ENCODE data around the gene TSPAN5. TPM values are rescaled to one million over a fixed set of nuclear protein-coding genes. Genes with fewer than 3 reads are reported as not detected.

TSPAN5 gene
- polyA plus RNA-seq, 1 donor (not counting 4 experiments of a cell fraction or from before 2014, with no cell fraction given): 45.5 TPM

- no peak overlapping the region for H3K27ac ChIP-seq (ENCODE audit: control insufficient read depth, insufficient read depth, low read length)
- peaks cover 9% of the 10 kb centered on the region for H3K4me1 ChIP-seq (ENCODE audit: control insufficient read depth, extremely low read depth, insufficient read depth, low read length)
- H3K9me3 ChIP-seq (ENCODE audit: control insufficient read depth, low read depth, low read length): no peaks in the 10 kb centered on the region
- no peak for DNase-seq (ENCODE audit: low read depth, low spot score)
- no peaks in the 10 kb centered on the region for H3K36me3 ChIP-seq (ENCODE audit: control insufficient read depth in 2 of 2, extremely low read depth in 1 of 2, insufficient read depth in 2 of 2, low read length in 2 of 2)
- FAIRE-seq: no peak
- TF ChIP-seq CTCF (optimal IDR thresholded peaks at IDR 0.05 in 1 of 3, IDR thresholded peaks at IDR 0.05 in 1 of 3, conservative IDR thresholded peaks at IDR 0.05 in 1 of 3; ENCODE audit: extremely low read depth in 1 of 3, insufficient read depth in 2 of 3, low read length in 3 of 3) (no peak), EZH2 (IDR thresholded peaks at IDR 0.05; ENCODE audit: low read length) (no peak)
- no peaks in the 10 kb centered on the region for H4K20me1 ChIP-seq (ENCODE audit: control insufficient read depth, extremely low read depth, insufficient read depth, low read length)
- no peak overlapping the region for H3K4me3 ChIP-seq (ENCODE audit: control insufficient read depth in 2 of 3, extremely low read depth in 1 of 3, insufficient read depth in 2 of 3, low read depth in 1 of 3, low read length in 3 of 3)
- dilution Hi-C loops (cut with MboI; ENCODE audit: extremely low pct_ligation_motif_present, low sequenced_read_pairs): no loop called here
- H3K27me3 ChIP-seq (ENCODE audit: control insufficient read depth, extremely low read depth, insufficient read depth, low read length): no peaks in the 10 kb centered on the region
- H3K79me2 ChIP-seq (ENCODE audit: control insufficient read depth, insufficient read depth, low read length): peaks cover 83% of the 10 kb centered on the region
- H3K4me2 ChIP-seq (ENCODE audit: control insufficient read depth, extremely low read depth, insufficient read depth, low read depth, low read length): no peak overlapping the region
- no peaks in the 10 kb centered on the region for H3K9me1 ChIP-seq (ENCODE audit: control insufficient read depth, extremely low read depth, insufficient read depth, low read length)
- no peak overlapping the region for H3K9ac ChIP-seq (ENCODE audit: control insufficient read depth, extremely low read depth, insufficient read depth, low read length)
- no peak overlapping the region for H2AFZ ChIP-seq (ENCODE audit: control insufficient read depth, low read length)
Observed at GRCh38 chr4:98639108-98639507, 19.3 kb downstream of the TSPAN5 start.

- TF ChIP-seq EZH2 (IDR thresholded peaks at IDR 0.05; ENCODE audit: low read length) (no peak), CTCF (optimal IDR thresholded peaks at IDR 0.05 in 1 of 3, IDR thresholded peaks at IDR 0.05 in 1 of 3, conservative IDR thresholded peaks at IDR 0.05 in 1 of 3; ENCODE audit: extremely low read depth in 1 of 3, insufficient read depth in 2 of 3, low read length in 3 of 3) (no peak)
- DNase-seq (ENCODE audit: low read depth, low spot score) (no peak), FAIRE-seq (no peak)
- peaks cover 82% of the 10 kb centered on the region for H3K79me2 ChIP-seq (ENCODE audit: control insufficient read depth, insufficient read depth, low read length)
- H3K9me3 ChIP-seq (ENCODE audit: control insufficient read depth, low read depth, low read length): no peaks in the 10 kb centered on the region
- no peaks in the 10 kb centered on the region for H3K36me3 ChIP-seq (ENCODE audit: control insufficient read depth in 2 of 2, extremely low read depth in 1 of 2, insufficient read depth in 2 of 2, low read length in 2 of 2)
- no peak overlapping the region for H3K9ac ChIP-seq (ENCODE audit: control insufficient read depth, extremely low read depth, insufficient read depth, low read length)
- H4K20me1 ChIP-seq (ENCODE audit: control insufficient read depth, extremely low read depth, insufficient read depth, low read length): no peaks in the 10 kb centered on the region
- H3K4me3 ChIP-seq (ENCODE audit: control insufficient read depth in 2 of 3, extremely low read depth in 1 of 3, insufficient read depth in 2 of 3, low read depth in 1 of 3, low read length in 3 of 3): no peak overlapping the region
- no peak overlapping the region for H2AFZ ChIP-seq (ENCODE audit: control insufficient read depth, low read length)
- no peak overlapping the region for H3K27ac ChIP-seq (ENCODE audit: control insufficient read depth, insufficient read depth, low read length)
- no peak overlapping the region for H3K4me2 ChIP-seq (ENCODE audit: control insufficient read depth, extremely low read depth, insufficient read depth, low read depth, low read length)
- no peaks in the 10 kb centered on the region for H3K9me1 ChIP-seq (ENCODE audit: control insufficient read depth, extremely low read depth, insufficient read depth, low read length)
- H3K4me1 ChIP-seq (ENCODE audit: control insufficient read depth, extremely low read depth, insufficient read depth, low read length): peaks cover 9% of the 10 kb centered on the region
- H3K27me3 ChIP-seq (ENCODE audit: control insufficient read depth, extremely low read depth, insufficient read depth, low read length): no peaks in the 10 kb centered on the region
- dilution Hi-C loops (cut with MboI; ENCODE audit: extremely low pct_ligation_motif_present, low sequenced_read_pairs): no loop called here
Observed at GRCh38 chr4:98638661-98639060, 19.8 kb downstream of the TSPAN5 start.
